GM18519 (cell line): ENCODE results near the gene MLNR.

Source experiments
- ATAC-seq: cut with Tn5 transposase; IDR thresholded peaks from one replicate; pipeline ENCODE4 v1.9.1; 2021; ENCODE audit warnings: mild to moderate bottlenecking, moderate library complexity; ENCODE audit not compliant: unreplicated experiment, low FRiP score

The MLNR gene

GRCh38 chr13:49220036-49220855 is at the start of gene MLNR:
Gene MLNR (plus strand): TSS chr13:49220338. CDS start chr13:49220338, 0 bp downstream.
- no peak for ATAC-seq

- no peak for ATAC-seq
Observed at GRCh38 chr13:49171359-49171758, 48.8 kb upstream of the MLNR start.

- ATAC-seq, result no peak
Observed at GRCh38 chr13:49183672-49184325, 36.3 kb upstream of the MLNR start.

- ATAC-seq, result no peak
Observed at GRCh38 chr13:49184621-49185020, 35.5 kb upstream of the MLNR start.

- no peak for ATAC-seq
Observed at GRCh38 chr13:49185264-49185663, 34.9 kb upstream of the MLNR start.

- ATAC-seq, result no peak
Observed at GRCh38 chr13:49190901-49191300, 29.2 kb upstream of the MLNR start.

- ATAC-seq, result no peak
Observed at GRCh38 chr13:49206641-49207040, 13.5 kb upstream of the MLNR start.

GRCh38 chr13:49208619-49209018 is 11.5 kb upstream of the MLNR start:
- no peak for ATAC-seq

GRCh38 chr13:49210114-49210513 is 10.0 kb upstream of the MLNR start:
- ATAC-seq, result no peak

- ATAC-seq, result no peak
Observed at GRCh38 chr13:49210669-49211068, 9.5 kb upstream of the MLNR start.

GRCh38 chr13:49213539-49213938 is 6.6 kb upstream of the MLNR start:
- ATAC-seq, result no peak

- no peak for ATAC-seq
Observed at GRCh38 chr13:49213997-49214916, 5.9 kb upstream of the MLNR start.

- ATAC-seq, result peak; percentile 50
Observed at GRCh38 chr13:49214917-49215376, 5.2 kb upstream of the MLNR start.

GRCh38 chr13:49216334-49216733 is 3.8 kb upstream of the MLNR start:
- no peak for ATAC-seq

- ATAC-seq, result no peak
Observed at GRCh38 chr13:49217962-49218492, 2.1 kb upstream of the MLNR start.

GRCh38 chr13:49218493-49219051 is 1.6 kb upstream of the MLNR start:
- no peak for ATAC-seq

GRCh38 chr13:49219647-49220035 is 497 bp upstream of the MLNR start:
- no peak for ATAC-seq

GRCh38 chr13:49220856-49221589 is 885 bp downstream of the MLNR start:
- ATAC-seq, result no peak

- no peak for ATAC-seq
Observed at GRCh38 chr13:49221590-49221965, 1.4 kb downstream of the MLNR start.
